GM18873 (cell line): Measurements from ENCODE around the gene MEF2B.
A peak's percentile ranks its signal among the peaks of the same experiment; 100 is the strongest.
"Not testable (repeated sequence)": the region's sequence is repeated elsewhere in the genome, so short reads cannot be mapped to it uniquely, and the experiment has no call there.

Experiments
- ATAC-seq: cut with Tn5 transposase; IDR thresholded peaks from one replicate; pipeline ENCODE4 v1.9.1; 2021; ENCODE audit warnings: mild to moderate bottlenecking, moderate library complexity, moderate number of reproducible peaks; ENCODE audit not compliant: unreplicated experiment, low FRiP score

Gene MEF2B

GRCh38 chr19:19193926-19194325 is 23.9 kb upstream of the MEF2B start:
- no peak for ATAC-seq

GRCh38 chr19:19192910-19193423 is 22.9 kb upstream of the MEF2B start:
- ATAC-seq: no peak

- peak; percentile 76 for ATAC-seq
Measured at GRCh38 chr19:19192078-19192882, 22.2 kb upstream of the MEF2B start, which contains the start of the genes BORCS8 and RFXANK. TSS of gene BORCS8 (minus strand) at chr19:19192152. CDS start at chr19:19192117, 35 bp downstream. TSS of gene RFXANK (plus strand) at chr19:19192258. CDS start at chr19:19193947, 1,689 bp downstream.

GRCh38 chr19:19191768-19192077 is 21.7 kb upstream of the MEF2B start:
- no peak for ATAC-seq

GRCh38 chr19:19186742-19187141 is 16.7 kb upstream of the MEF2B start:
- ATAC-seq: no peak

- ATAC-seq: no peak
Measured at GRCh38 chr19:19185853-19186740, 16.0 kb upstream of the MEF2B start.

- no peak for ATAC-seq
Measured at GRCh38 chr19:19181488-19181998, 11.5 kb upstream of the MEF2B start.

- ATAC-seq: no peak
Measured at GRCh38 chr19:19179548-19180441, 9.7 kb upstream of the MEF2B start.

- ATAC-seq: no peak
Measured at GRCh38 chr19:19176950-19177349, 6.9 kb upstream of the MEF2B start.

- ATAC-seq: not testable (repeated sequence)
Measured at GRCh38 chr19:19173243-19173642, 3.2 kb upstream of the MEF2B start.

- ATAC-seq: no peak
Measured at GRCh38 chr19:19171821-19172532, 1.9 kb upstream of the MEF2B start.

- ATAC-seq: no peak
Measured at GRCh38 chr19:19170873-19171672, 1.0 kb upstream of the MEF2B start.

- ATAC-seq: no peak
Measured at GRCh38 chr19:19169236-19170052, 619 bp downstream of the MEF2B start.

GRCh38 chr19:19167612-19168011 is 2.5 kb downstream of the MEF2B start:
- no peak for ATAC-seq

- no peak for ATAC-seq
Measured at GRCh38 chr19:19165396-19165795, 4.7 kb downstream of the MEF2B start.

- ATAC-seq: no peak
Measured at GRCh38 chr19:19162495-19162894, 7.6 kb downstream of the MEF2B start.

- no peak for ATAC-seq
Measured at GRCh38 chr19:19160461-19161035, 9.5 kb downstream of the MEF2B start.
